GM23338 (cell line): ENCODE data around the gene KCNMA1. TPM values are rescaled to one million over a fixed set of nuclear protein-coding genes. Genes with fewer than 3 reads are reported as not detected.

Source experiments
- ATAC-seq: fragments of 200-7000 bp; cut with Tn5 transposase; 3 replicates; pipeline ENCODE4 v1.9.1; 2020
- DNase-seq: peaks from one replicate; pipeline ENCODE4 v3.0.0-alpha.2; 2015; ENCODE audit warnings: low spot score
- H2AFZ ChIP-seq: fragments of 200-600 bp; sonication (generic); 2 replicates; pipeline ENCODE4 v1.8.0; 2016; ENCODE audit warnings: antibody characterized with exemption, mild to moderate bottlenecking, moderate library complexity
- H3F3A ChIP-seq: fragments of 200-600 bp; sonication (generic); replicated peaks from 2 replicates; pipeline ENCODE4 v1.8.0; 2017; ENCODE audit warnings: antibody characterized with exemption, mixed run types, low read depth
- H3K27ac ChIP-seq: fragments of 200-600 bp; sonication (generic); 2 replicates; pipeline ENCODE4 v1.6.1; 2016; ENCODE audit warnings: low read depth
- H3K27me3 ChIP-seq: fragments of 200-600 bp; sonication (generic); 2 replicates; pipeline ENCODE4 v1.8.0; 2016; ENCODE audit warnings: mild to moderate bottlenecking, mixed run types, moderate library complexity; ENCODE audit not compliant: insufficient read depth
- H3K36me3 ChIP-seq: fragments of 200-600 bp; sonication (generic); 2 replicates; pipeline ENCODE4 v1.8.0; 2016; ENCODE audit warnings: mild to moderate bottlenecking; ENCODE audit not compliant: insufficient read depth
- H3K4me1 ChIP-seq: fragments of 200-600 bp; sonication (generic); 2 replicates; pipeline ENCODE4 v1.8.0; 2016; ENCODE audit warnings: mild to moderate bottlenecking, moderate library complexity; ENCODE audit not compliant: insufficient read depth
- H3K4me2 ChIP-seq: fragments of 200-600 bp; sonication (generic); 2 replicates; pipeline ENCODE4 v1.7.1; 2017; ENCODE audit warnings: mixed run types
- H3K4me3 ChIP-seq: fragments of 200-600 bp; sonication (generic); 2 replicates; pipeline ENCODE4 v1.6.1; 2016; ENCODE audit warnings: mixed run types
- H3K79me2 ChIP-seq: fragments of 200-600 bp; sonication (generic); replicated peaks from 2 replicates; pipeline ENCODE4 v1.8.0; 2017; ENCODE audit warnings: mild to moderate bottlenecking; ENCODE audit not compliant: insufficient read depth
- H3K9me2 ChIP-seq: fragments of 200-600 bp; sonication (generic); 2 replicates; pipeline ENCODE4 v1.8.0; 2017; ENCODE audit not compliant: insufficient read depth
- H4K20me1 ChIP-seq: fragments of 200-600 bp; sonication (generic); replicated peaks from 2 replicates; pipeline ENCODE4 v1.8.0; 2017; ENCODE audit warnings: mild to moderate bottlenecking; ENCODE audit not compliant: insufficient read depth
- H3K27ac Mint-ChIP-seq: 2 replicates; pipeline ENCODE4 v1.8.0; 2020; ENCODE audit warnings: inconsistent platforms, mild to moderate bottlenecking, moderate library complexity, mixed read lengths
- H3K27me3 Mint-ChIP-seq: 3 replicates; pipeline ENCODE4 v1.8.0; 2022; ENCODE audit warnings: low read depth, mild to moderate bottlenecking, moderate library complexity, mixed read lengths, inconsistent platforms; ENCODE audit not compliant: insufficient read depth, poor library complexity
- H3K36me3 Mint-ChIP-seq: 3 replicates; pipeline ENCODE4 v1.8.0; 2021; ENCODE audit warnings: low read depth, mild to moderate bottlenecking, inconsistent platforms, moderate library complexity, mixed read lengths
- H3K4me1 Mint-ChIP-seq: 3 replicates; pipeline ENCODE4 v1.8.0; 2020; ENCODE audit warnings: mild to moderate bottlenecking, inconsistent platforms, mixed read lengths
- H3K4me3 Mint-ChIP-seq: 3 replicates; pipeline ENCODE4 v1.8.0; 2021; ENCODE audit warnings: moderate library complexity, mild to moderate bottlenecking, inconsistent platforms, mixed read lengths
- H3K9me3 Mint-ChIP-seq: 3 replicates; pipeline ENCODE4 v1.8.0; 2020; ENCODE audit warnings: moderate library complexity, mild to moderate bottlenecking, inconsistent platforms, mixed read lengths
- EZH2phosphoT487 ChIP-seq: fragments of 200-600 bp; sonication (generic); IDR thresholded peaks from one replicate; pipeline ENCODE4 v1.8.1; 2018; ENCODE audit warnings: antibody characterized with exemption; ENCODE audit not compliant: unreplicated experiment
- JUNB ChIP-seq: IDR thresholded peaks from one replicate; pipeline ENCODE4 v1.6.1; 2016; ENCODE audit warnings: antibody characterized with exemption; ENCODE audit not compliant: unreplicated experiment
- NANOG ChIP-seq: IDR thresholded peaks from 2 replicates; pipeline ENCODE4 v1.6.1; 2016; ENCODE audit warnings: antibody characterized with exemption, borderline replicate concordance
- POLR2AphosphoS5 ChIP-seq: IDR thresholded peaks from 2 replicates; pipeline ENCODE4 v1.6.1; 2016; ENCODE audit warnings: antibody characterized with exemption, low read depth
- REST ChIP-seq: IDR thresholded peaks from one replicate; pipeline ENCODE4 v1.6.1; 2018; ENCODE audit warnings: antibody characterized with exemption; ENCODE audit not compliant: unreplicated experiment
- STAT1 ChIP-seq: IDR thresholded peaks from one replicate; pipeline ENCODE4 v1.6.1; 2016; ENCODE audit warnings: antibody characterized with exemption; ENCODE audit not compliant: unreplicated experiment
- ZNF331 ChIP-seq: fragments of 250-450 bp; sonication (Bioruptor Pico); IDR thresholded peaks from 2 replicates; pipeline ENCODE4 v1.5.0; 2020; ENCODE audit warnings: low read depth, mild to moderate bottlenecking, moderate library complexity
- polyA plus RNA-seq: library from polyadenylated mRNA; unstranded; fragments of >200 nt; fragmentation: Nextera tagmentation; extraction: Ambion mirVana; gene quantifications from 2 replicates; pipeline ENCODE4 v1.2.1, GENCODE V29; 2016
- total RNA-seq: library from RNA; depleted of rRNA; stranded (reverse); fragments of >200 nt; shearing (Covaris generic); gene quantifications from 2 replicates; pipeline ENCODE4 v1.2.3, GENCODE V29; 2014
- TF ChIP-seq, protein P1 (sequence below): fragments of 250-450 bp; sonication (Bioruptor Pico); IDR thresholded peaks from 2 replicates; pipeline ENCODE4 v1.5.0; 2020; ENCODE audit warnings: mild to moderate bottlenecking, moderate library complexity
- TF ChIP-seq, protein P2 (sequence below): IDR thresholded peaks from 2 replicates; pipeline ENCODE4 v1.6.1; 2016; ENCODE audit warnings: antibody characterized with exemption

Gene KCNMA1
- total and polyA plus RNA-seq, 2 experiments from 2014 or later: 8.2 to 9.0 TPM

DNA sequence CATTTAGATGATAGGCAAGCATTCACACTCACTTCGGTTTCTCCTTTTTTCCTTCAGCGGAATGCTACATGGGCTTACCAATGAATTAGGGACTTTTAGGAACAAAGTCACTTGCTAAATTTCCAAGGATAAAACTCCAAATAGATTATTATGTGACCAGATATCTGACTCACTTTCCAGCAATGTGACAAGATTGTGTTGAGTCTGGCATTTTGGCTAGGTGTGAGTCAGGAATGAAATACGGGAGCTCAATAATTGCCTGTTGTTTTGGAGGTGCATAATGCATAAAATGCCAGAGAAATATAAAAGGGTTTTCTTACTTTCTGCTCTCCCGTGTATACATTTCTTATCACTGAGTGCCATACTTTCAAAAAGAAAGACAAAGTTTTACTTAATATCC, 721.1 kb downstream of the KCNMA1 start (continued):
- TF ChIP-seq, protein P1, sequence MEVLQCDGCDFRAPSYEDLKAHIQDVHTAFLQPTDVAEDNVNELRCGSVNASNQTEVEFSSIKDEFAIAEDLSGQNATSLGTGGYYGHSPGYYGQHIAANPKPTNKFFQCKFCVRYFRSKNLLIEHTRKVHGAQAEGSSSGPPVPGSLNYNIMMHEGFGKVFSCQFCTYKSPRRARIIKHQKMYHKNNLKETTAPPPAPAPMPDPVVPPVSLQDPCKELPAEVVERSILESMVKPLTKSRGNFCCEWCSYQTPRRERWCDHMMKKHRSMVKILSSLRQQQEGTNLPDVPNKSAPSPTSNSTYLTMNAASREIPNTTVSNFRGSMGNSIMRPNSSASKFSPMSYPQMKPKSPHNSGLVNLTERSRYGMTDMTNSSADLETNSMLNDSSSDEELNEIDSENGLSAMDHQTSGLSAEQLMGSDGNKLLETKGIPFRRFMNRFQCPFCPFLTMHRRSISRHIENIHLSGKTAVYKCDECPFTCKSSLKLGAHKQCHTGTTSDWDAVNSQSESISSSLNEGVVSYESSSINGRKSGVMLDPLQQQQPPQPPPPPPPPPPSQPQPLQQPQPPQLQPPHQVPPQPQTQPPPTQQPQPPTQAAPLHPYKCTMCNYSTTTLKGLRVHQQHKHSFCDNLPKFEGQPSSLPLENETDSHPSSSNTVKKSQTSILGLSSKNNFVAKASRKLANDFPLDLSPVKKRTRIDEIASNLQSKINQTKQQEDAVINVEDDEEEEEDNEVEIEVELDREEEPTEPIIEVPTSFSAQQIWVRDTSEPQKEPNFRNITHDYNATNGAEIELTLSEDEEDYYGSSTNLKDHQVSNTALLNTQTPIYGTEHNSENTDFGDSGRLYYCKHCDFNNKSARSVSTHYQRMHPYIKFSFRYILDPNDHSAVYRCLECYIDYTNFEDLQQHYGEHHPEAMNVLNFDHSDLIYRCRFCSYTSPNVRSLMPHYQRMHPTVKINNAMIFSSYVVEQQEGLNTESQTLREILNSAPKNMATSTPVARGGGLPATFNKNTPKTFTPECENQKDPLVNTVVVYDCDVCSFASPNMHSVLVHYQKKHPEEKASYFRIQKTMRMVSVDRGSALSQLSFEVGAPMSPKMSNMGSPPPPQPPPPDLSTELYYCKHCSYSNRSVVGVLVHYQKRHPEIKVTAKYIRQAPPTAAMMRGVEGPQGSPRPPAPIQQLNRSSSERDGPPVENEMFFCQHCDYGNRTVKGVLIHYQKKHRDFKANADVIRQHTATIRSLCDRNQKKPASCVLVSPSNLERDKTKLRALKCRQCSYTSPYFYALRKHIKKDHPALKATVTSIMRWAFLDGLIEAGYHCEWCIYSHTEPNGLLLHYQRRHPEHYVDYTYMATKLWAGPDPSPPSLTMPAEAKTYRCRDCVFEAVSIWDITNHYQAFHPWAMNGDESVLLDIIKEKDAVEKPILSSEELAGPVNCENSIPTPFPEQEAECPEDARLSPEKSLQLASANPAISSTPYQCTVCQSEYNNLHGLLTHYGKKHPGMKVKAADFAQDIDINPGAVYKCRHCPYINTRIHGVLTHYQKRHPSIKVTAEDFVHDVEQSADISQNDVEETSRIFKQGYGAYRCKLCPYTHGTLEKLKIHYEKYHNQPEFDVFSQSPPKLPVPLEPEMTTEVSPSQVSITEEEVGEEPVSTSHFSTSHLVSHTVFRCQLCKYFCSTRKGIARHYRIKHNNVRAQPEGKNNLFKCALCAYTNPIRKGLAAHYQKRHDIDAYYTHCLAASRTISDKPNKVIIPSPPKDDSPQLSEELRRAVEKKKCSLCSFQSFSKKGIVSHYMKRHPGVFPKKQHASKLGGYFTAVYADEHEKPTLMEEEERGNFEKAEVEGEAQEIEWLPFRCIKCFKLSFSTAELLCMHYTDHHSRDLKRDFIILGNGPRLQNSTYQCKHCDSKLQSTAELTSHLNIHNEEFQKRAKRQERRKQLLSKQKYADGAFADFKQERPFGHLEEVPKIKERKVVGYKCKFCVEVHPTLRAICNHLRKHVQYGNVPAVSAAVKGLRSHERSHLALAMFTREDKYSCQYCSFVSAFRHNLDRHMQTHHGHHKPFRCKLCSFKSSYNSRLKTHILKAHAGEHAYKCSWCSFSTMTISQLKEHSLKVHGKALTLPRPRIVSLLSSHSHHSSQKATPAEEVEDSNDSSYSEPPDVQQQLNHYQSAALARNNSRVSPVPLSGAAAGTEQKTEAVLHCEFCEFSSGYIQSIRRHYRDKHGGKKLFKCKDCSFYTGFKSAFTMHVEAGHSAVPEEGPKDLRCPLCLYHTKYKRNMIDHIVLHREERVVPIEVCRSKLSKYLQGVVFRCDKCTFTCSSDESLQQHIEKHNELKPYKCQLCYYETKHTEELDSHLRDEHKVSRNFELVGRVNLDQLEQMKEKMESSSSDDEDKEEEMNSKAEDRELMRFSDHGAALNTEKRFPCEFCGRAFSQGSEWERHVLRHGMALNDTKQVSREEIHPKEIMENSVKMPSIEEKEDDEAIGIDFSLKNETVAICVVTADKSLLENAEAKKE: no peak
- TF ChIP-seq REST: no peak

DNA sequence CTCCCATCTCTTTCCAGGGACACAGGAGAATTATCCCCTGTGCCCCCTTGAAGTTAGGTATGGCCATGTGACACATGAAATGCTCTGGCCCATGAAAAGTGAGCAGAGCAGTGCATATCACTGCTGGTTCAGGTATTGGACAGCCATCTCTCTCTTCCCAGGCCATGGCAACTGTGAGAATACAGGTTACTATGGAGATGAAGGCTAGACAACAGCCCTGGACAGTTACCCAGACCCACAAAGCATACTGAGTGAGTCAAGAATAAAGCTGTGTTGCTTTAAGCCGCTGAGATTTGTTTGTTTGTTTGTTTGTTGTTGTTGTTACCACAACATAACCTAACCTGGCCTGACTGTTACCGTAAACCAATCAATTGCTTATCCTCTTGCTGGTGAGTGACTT, 722.3 kb downstream of the KCNMA1 start:
- no peak overlapping the region for H3K4me3 Mint-ChIP-seq
- H3K27ac Mint-ChIP-seq: no peak overlapping the region
- Histone ChIP-seq H4K20me1 (no peaks in the 10 kb centered on the region), H3K4me1 (no peaks in the 10 kb centered on the region), H3K79me2 (no peaks in the 10 kb centered on the region), H2AFZ (no peak overlapping the region), H3K9me2 (0 out of 2 replicates have a peak, but pooled peaks cover 7% of the 10 kb centered on the region), H3K27ac (no peak overlapping the region), H3K4me2 (no peak overlapping the region), H3K4me3 (no peak overlapping the region), H3K36me3 (no peaks in the 10 kb centered on the region), H3F3A (no peaks in the 10 kb centered on the region), H3K27me3 (no peaks in the 10 kb centered on the region)
- H3K4me1 Mint-ChIP-seq: no peaks in the 10 kb centered on the region
- no peak for DNase-seq
- no peaks in the 10 kb centered on the region for H3K27me3 Mint-ChIP-seq
- ATAC-seq: no peak
- no peaks in the 10 kb centered on the region for H3K9me3 Mint-ChIP-seq
- no peaks in the 10 kb centered on the region for H3K36me3 Mint-ChIP-seq
- TF ChIP-seq POLR2AphosphoS5 (no peak), STAT1 (no peak), NANOG (no peak), JUNB (no peak), EZH2phosphoT487 (no peak), ZNF331 (CRISPR knock-in tag) (no peak)
- TF ChIP-seq, protein P2, sequence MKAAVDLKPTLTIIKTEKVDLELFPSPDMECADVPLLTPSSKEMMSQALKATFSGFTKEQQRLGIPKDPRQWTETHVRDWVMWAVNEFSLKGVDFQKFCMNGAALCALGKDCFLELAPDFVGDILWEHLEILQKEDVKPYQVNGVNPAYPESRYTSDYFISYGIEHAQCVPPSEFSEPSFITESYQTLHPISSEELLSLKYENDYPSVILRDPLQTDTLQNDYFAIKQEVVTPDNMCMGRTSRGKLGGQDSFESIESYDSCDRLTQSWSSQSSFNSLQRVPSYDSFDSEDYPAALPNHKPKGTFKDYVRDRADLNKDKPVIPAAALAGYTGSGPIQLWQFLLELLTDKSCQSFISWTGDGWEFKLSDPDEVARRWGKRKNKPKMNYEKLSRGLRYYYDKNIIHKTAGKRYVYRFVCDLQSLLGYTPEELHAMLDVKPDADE: no peak
